Uterus (tissue), 2 donors: ENCODE measurements around the gene CNTN6.

Source experiments
- POLR2A ChIP-seq, 2 donors: fragments of 450-650 bp; IDR thresholded peaks; one replicate each; pipeline ENCODE4 v1.6.1; 2016; ENCODE audit warnings: antibody characterized with exemption in 2 of 2, mild to moderate bottlenecking in 1 of 2, moderate library complexity in 1 of 2
- TF ChIP-seq, protein P1 (sequence below), 4 experiments: fragments of 200-600 bp in 2 of 4; fragments of 450-650 bp in 2 of 4; sonication (generic) in 2 of 4; IDR thresholded peaks; one replicate each; pipeline ENCODE4 v1.5.1; 2016 to 2019; ENCODE audit warnings: antibody characterized with exemption in 4 of 4, mild to moderate bottlenecking in 2 of 4, moderate library complexity in 1 of 4

DNA sequence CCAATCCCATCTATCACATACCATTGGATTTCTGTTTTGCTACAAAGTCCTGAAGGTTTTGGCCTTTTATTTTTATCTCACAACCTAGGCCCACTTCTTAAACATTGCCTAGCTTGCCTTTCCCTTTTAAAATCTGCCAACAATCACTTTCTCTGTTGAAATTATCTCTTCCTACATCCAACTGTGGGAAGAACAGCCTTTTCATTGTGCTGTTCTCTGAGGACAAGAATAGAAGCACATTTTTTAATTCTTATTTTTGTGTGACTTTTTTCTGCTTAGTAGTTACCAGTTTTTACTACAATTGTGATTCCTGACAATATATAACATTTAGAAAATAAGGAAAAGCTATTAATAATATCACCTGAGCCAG, 159.2 kb downstream of the CNTN6 start:
- TF ChIP-seq, protein P1, sequence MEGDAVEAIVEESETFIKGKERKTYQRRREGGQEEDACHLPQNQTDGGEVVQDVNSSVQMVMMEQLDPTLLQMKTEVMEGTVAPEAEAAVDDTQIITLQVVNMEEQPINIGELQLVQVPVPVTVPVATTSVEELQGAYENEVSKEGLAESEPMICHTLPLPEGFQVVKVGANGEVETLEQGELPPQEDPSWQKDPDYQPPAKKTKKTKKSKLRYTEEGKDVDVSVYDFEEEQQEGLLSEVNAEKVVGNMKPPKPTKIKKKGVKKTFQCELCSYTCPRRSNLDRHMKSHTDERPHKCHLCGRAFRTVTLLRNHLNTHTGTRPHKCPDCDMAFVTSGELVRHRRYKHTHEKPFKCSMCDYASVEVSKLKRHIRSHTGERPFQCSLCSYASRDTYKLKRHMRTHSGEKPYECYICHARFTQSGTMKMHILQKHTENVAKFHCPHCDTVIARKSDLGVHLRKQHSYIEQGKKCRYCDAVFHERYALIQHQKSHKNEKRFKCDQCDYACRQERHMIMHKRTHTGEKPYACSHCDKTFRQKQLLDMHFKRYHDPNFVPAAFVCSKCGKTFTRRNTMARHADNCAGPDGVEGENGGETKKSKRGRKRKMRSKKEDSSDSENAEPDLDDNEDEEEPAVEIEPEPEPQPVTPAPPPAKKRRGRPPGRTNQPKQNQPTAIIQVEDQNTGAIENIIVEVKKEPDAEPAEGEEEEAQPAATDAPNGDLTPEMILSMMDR (IDR thresholded peaks at IDR 0.05), result no peak
- no peak for TF ChIP-seq POLR2A (IDR thresholded peaks at IDR 0.05)
